Cardiac septum (tissue), 1 donor: ENCODE data around the gene TDRD7. TPM values are rescaled to one million over a fixed set of nuclear protein-coding genes. Genes with fewer than 3 reads are reported as not detected.
A peak's percentile ranks its signal among the peaks of the same experiment; 100 is the strongest.

Experiments used
- DNase-seq: peaks from one replicate; pipeline ENCODE4 v3.0.0-alpha.2; 2020; ENCODE audit warnings: low spot score
- intact Hi-C: fragments of 100-400 bp; cut with DNase I; formaldehyde crosslinking; loops from one replicate; pipeline ENCODE4 v1.14.0; 2022
- microRNA-seq: library from miRNA; unstranded; fragments of <30 nt; microRNA quantifications from one replicate; pipeline ENCODE4 v1.2.0, GENCODE V29; 2020
- total RNA-seq: library from RNA; stranded (reverse); fragmentation: NEBNext Ultra II Directional; extraction: Animal tissue kit (Norgen Biotek cat#: 25700); gene quantifications from one replicate; pipeline ENCODE4 v1.2.1, GENCODE V29; 2021
- donor health status: DM: no; HTN: no; CAD: no.

The TDRD7 gene
- total RNA-seq, 1 donor from 2014 or later, result 8.8 TPM

- intact Hi-C loops, result no loop called here
- DNase-seq, result no peak
These were observed 123.2 kb downstream of the TDRD7 start for GRCh38 chr9:97534961-97535594.

- intact Hi-C loops, result no loop called here
- DNase-seq, result peak; percentile 73
These were observed 123.9 kb downstream of the TDRD7 start for GRCh38 chr9:97535771-97536170.

GRCh38 chr9:97536480-97536879 lies 124.6 kb downstream of the TDRD7 start:
- intact Hi-C loops, result no loop called here

GRCh38 chr9:97543561-97543960 lies 131.7 kb downstream of the TDRD7 start:
- intact Hi-C loops, result no loop called here
- DNase-seq, result no peak

More at GRCh38 chr9:97536480-97536879, 124.6 kb downstream of the TDRD7 start:
- peak; percentile 71 for DNase-seq

- intact Hi-C loops, result no loop called here
- DNase-seq, result no peak
These were observed 133.6 kb downstream of the TDRD7 start for GRCh38 chr9:97545486-97545885.

Small RNA genes within 50 kb of the gene (microRNA-seq; reads per million reads assigned to microRNA genes)
- not detected for gene MIR1302-8

Other genes starting within 250 kb of the TDRD7 start
- 2.2 TPM for gene CCDC180, start 104.4 kb upstream of the TDRD7 start, total RNA-seq
- 151 TPM for gene TMOD1, start 89.6 kb downstream of the TDRD7 start, total RNA-seq
- 20.8 TPM for gene TSTD2, start 221.3 kb downstream of the TDRD7 start, total RNA-seq
- 18.5 TPM for gene NCBP1, start 221.7 kb downstream of the TDRD7 start, total RNA-seq